ENCODE results near the gene ST3GAL4.
"Not testable (repeated sequence)": the region's sequence is repeated elsewhere in the genome, so short reads cannot be mapped to it uniquely, and the experiment has no call there.

GRCh38 chr11:126368336-126369119 lies 13.0 kb downstream of the ST3GAL4 start:
- not testable (repeated sequence) for TF ChIP-seq EP300, CTCF (IDR thresholded peaks at IDR 0.05)
